Panc1 (cell line): ENCODE data around the gene HDHD2. TPM values are rescaled to one million over a fixed set of nuclear protein-coding genes. Genes with fewer than 3 reads are reported as not detected.

ENCODE experiments used
- ATAC-seq: fragments of 200-7000 bp; cut with Tn5 transposase; 2 replicates; pipeline ENCODE4 v1.9.1; 2020; ENCODE audit warnings: mild to moderate bottlenecking, moderate library complexity
- BruUV-seq: library from RNA; stranded (reverse); fragments of 400-500 nt; replicated peaks from 2 replicates; lab custom pipeline; 2021; lab: Mats Ljungman, UMichigan
- CTCF ChIA-PET: fragments of 300-600 bp; sonication (Branson Sonifier 250); formaldehyde crosslinking; loops from one replicate; lab custom pipeline; 2022; ENCODE audit warnings: antibody characterized with exemption; lab: Charles Lee
- POLR2A ChIA-PET: fragments of 300-600 bp; sonication (Branson Sonifier 250); formaldehyde crosslinking; loops from one replicate; lab custom pipeline; 2022; ENCODE audit warnings: antibody characterized with exemption; lab: Charles Lee
- DNase-seq: peaks from one replicate; pipeline ENCODE4 v3.0.0-alpha.2; 2010; ENCODE audit warnings: low read depth, low spot score
- H3K27ac ChIP-seq: 2 replicates; pipeline ENCODE4 v1.5.1; 2011; ENCODE audit warnings: mild to moderate bottlenecking, low read length, inconsistent platforms
- H3K27me3 ChIP-seq: fragments of 200-500 bp; sonication (Bioruptor generic); 2 replicates; pipeline ENCODE4 v1.6.0; 2014; ENCODE audit warnings: low read length, inconsistent platforms; ENCODE audit not compliant: control insufficient read depth, insufficient read depth
- H3K36me3 ChIP-seq: fragments of 200-500 bp; sonication (Bioruptor generic); 2 replicates; pipeline ENCODE4 v1.5.1; 2014; ENCODE audit warnings: inconsistent platforms, mild to moderate bottlenecking, low read length, moderate library complexity; ENCODE audit not compliant: control insufficient read depth, insufficient read depth
- H3K4me1 ChIP-seq: 2 replicates; pipeline ENCODE4 v1.5.1; 2011; ENCODE audit warnings: inconsistent platforms, mild to moderate bottlenecking, low read length, moderate library complexity; ENCODE audit not compliant: control insufficient read depth, insufficient read depth
- H3K4me3 ChIP-seq, 2 experiments: 2 replicates each; pipeline ENCODE4 v1.5.1; 2011 to 2012; ENCODE audit warnings: low read depth in 2 of 2, low read length in 2 of 2, mild to moderate bottlenecking in 2 of 2, inconsistent platforms in 1 of 2, moderate library complexity in 1 of 2
- H3K9me3 ChIP-seq: fragments of 200-500 bp; sonication (Bioruptor generic); 2 replicates; pipeline ENCODE4 v1.5.1; 2014; ENCODE audit warnings: low read depth, mild to moderate bottlenecking, inconsistent platforms, low read length, moderate library complexity; ENCODE audit not compliant: control insufficient read depth, insufficient read depth
- CTCF ChIP-seq: fragments of 450-650 bp; IDR thresholded peaks from 2 replicates; pipeline ENCODE4 v1.5.1; 2017; ENCODE audit warnings: mild to moderate bottlenecking
- POLR2AphosphoS5 ChIP-seq: IDR thresholded peaks from 2 replicates; pipeline ENCODE4 v1.6.1; 2012; ENCODE audit warnings: mild to moderate bottlenecking, low read depth, low read length, moderate library complexity
- REST ChIP-seq, 2 experiments: IDR thresholded peaks; 2 replicates each; pipeline ENCODE4 v1.6.1; 2011 to 2012; ENCODE audit warnings: low read depth in 2 of 2, control low read depth in 1 of 2, low read length in 1 of 2, mild to moderate bottlenecking in 1 of 2, moderate library complexity in 1 of 2; ENCODE audit not compliant: insufficient read depth in 1 of 2
- SIN3A ChIP-seq: IDR thresholded peaks from 2 replicates; pipeline ENCODE4 v1.6.1; 2012; ENCODE audit warnings: low read depth, mild to moderate bottlenecking, low read length, moderate library complexity, borderline replicate concordance; ENCODE audit not compliant: insufficient read depth
- TCF7L2 ChIP-seq: IDR thresholded peaks from 2 replicates; pipeline ENCODE4 v1.6.1; 2011; ENCODE audit warnings: mild to moderate bottlenecking, low read depth, low read length, inconsistent platforms
- in situ Hi-C: cut with HindIII; loops from 2 replicates; pipeline ENCODE4 v1.10.0; 2016; ENCODE audit warnings: low sequenced_read_pairs, low pct_unique_long_range_greater_than_20kb
- intact Hi-C: fragments of 100-400 bp; cut with micrococcal nuclease; formaldehyde crosslinking; loops from one replicate; pipeline ENCODE4 v1.10.0; 2022; ENCODE audit not compliant: unreplicated experiment
- total RNA-seq: library from RNA; stranded (reverse); gene quantifications from one replicate; pipeline ENCODE4 v1.2.1, GENCODE V29; 2021; ENCODE audit not compliant: unreplicated experiment

The HDHD2 gene
- total RNA-seq, 1 experiment from 2014 or later: 24.6 TPM

- no peak for ATAC-seq
- intact Hi-C loops: no loop called here
- POLR2A ChIA-PET: no interaction called here
- Histone ChIP-seq H3K4me1 (no peaks in the 10 kb centered on the region), H3K9me3 (no peaks in the 10 kb centered on the region), H3K36me3 (no peaks in the 10 kb centered on the region), H3K27ac (no peak overlapping the region), H3K27me3 (no peaks in the 10 kb centered on the region), H3K4me3 (no peak overlapping the region)
- TF ChIP-seq POLR2AphosphoS5: no peak
- TF ChIP-seq REST (IDR thresholded peaks at IDR 0.05; ENCODE audit: insufficient read depth in 1 of 2, low read depth in 2 of 2, low read length in 1 of 2): no peak
- no peak for TF ChIP-seq SIN3A
- no peak for TF ChIP-seq TCF7L2
- no peak for TF ChIP-seq CTCF
- CTCF ChIA-PET: no interaction called here
- DNase-seq: no peak
- BruUV-seq: no TSS peak
- in situ Hi-C loops: no loop called here
These were observed 29.2 kb downstream of the HDHD2 start for GRCh38 chr18:47121146-47121545.

- H3K27me3 ChIP-seq: no peaks in the 10 kb centered on the region
These were observed 29.9 kb downstream of the HDHD2 start for GRCh38 chr18:47120428-47120827.

More at GRCh38 chr18:47120428-47120827, 29.9 kb downstream of the HDHD2 start:
- ChIA-PET CTCF (no interaction called here), POLR2A (no interaction called here)
- DNase-seq (no peak), ATAC-seq (no peak)
- Histone ChIP-seq H3K9me3 (no peaks in the 10 kb centered on the region), H3K27ac (no peak overlapping the region), H3K4me3 (no peak overlapping the region), H3K36me3 (no peaks in the 10 kb centered on the region), H3K4me1 (no peaks in the 10 kb centered on the region)
- BruUV-seq: no TSS peak
- TF ChIP-seq POLR2AphosphoS5 (no peak), SIN3A (no peak), CTCF (no peak), REST (IDR thresholded peaks at IDR 0.05; ENCODE audit: insufficient read depth in 1 of 2, low read depth in 2 of 2, low read length in 1 of 2) (no peak), TCF7L2 (no peak)
- intact Hi-C loops: no loop called here
- in situ Hi-C loops: no loop called here
